AG08396 (cell line): ENCODE results near the gene SMIM10L1.

Experiments used
- DNase-seq: peaks from one replicate; pipeline ENCODE4 v3.0.0; 2012; ENCODE audit warnings: low spot score, mixed read lengths

Gene SMIM10L1

DNA sequence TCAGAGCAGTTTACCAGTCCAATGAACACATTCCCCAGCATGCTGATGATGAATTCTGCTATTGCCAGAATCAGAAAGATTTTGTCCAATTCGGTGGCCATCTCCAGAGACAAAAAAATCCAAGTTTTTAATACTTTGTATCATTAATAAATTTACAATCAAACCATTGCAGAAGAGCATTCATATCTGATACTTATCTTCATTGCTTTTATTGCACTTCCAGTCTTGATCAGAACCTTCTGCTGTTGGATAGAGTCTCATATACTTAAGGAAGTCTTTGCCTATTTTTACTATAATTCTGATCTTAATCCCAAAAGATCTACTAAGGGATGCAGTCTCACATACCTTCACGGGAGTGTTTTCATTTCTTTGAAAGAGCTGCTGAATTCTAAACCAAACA lies 15.8 kb downstream of the SMIM10L1 start, which contains the start of gene TAS2R42:
Gene TAS2R42 (minus strand): TSS at position 101 of the 400 bp plus-strand sequence. CDS start 0 bp downstream, at position 101.
- no peak for DNase-seq

DNA sequence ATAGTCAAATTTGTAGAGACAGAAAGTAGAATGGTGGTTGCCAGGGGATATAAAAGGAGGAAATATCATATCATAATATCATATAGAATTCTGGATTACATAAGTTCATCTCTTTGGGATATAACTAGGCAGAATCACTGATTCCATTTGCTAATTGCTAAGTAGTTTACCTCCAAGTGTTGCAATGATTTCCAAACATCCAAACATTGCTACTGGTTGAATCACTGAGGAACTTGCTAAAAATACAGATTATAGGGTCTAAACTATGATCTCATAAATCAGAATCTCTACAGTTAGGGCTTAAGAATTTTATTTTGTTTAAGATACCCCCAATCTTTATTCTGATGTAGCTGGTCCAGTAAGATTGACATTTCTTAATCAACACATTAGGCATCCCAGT lies 31.8 kb downstream of the SMIM10L1 start:
- no peak for DNase-seq

DNA sequence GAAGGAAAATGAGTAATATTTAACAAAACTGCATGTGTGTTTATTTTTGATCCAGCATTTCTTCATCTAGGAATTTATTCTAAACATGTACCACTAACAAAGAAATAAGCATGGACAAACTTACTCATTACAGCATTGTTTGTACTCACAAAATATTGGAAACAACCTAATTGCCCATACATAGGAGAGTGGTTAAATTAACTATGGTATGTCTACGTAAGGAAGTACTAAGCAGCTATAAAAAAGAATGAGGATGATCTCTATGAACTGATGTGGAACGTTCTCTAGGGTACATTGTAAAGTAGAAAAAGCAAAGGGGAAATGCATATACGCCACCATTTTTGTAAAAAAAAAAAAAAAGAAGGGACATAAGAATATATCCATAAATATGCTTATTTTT lies 33.2 kb downstream of the SMIM10L1 start:
- DNase-seq = no peak

DNA sequence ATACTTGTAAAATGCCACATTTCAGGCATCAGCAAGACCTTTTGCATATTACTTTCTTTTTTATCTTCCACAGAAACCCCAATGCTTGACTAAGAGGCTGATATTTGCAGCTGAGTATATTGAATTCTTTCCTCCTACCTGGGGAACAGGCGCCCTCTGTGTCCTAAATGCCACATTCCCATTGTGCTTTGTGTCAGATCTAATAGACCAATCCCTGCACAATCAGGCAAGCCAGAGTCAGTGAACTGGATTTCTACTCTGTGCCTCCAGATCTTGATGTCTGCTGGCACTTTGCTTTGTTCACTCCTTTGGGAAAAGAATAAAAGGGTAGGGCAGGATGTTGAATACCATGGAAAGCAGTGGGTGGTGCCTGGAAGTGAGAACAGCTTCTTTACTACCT lies 38.1 kb downstream of the SMIM10L1 start:
- no peak for DNase-seq
